Heart left ventricle (tissue), 16 donors: Measurements from ENCODE around the gene U2SURP. TPM values are rescaled to one million over a fixed set of nuclear protein-coding genes. Genes with fewer than 3 reads are reported as not detected.
"Not testable (repeated sequence)": the region's sequence is repeated elsewhere in the genome, so short reads cannot be mapped to it uniquely, and the experiment has no call there.

ENCODE experiments used
- ATAC-seq, 4 donors: fragments of 200-7000 bp; cut with Tn5 transposase; one replicate each; pipeline ENCODE4 v1.9.1; 2020 to 2022; ENCODE audit warnings: moderate library complexity in 4 of 4, mild to moderate bottlenecking in 3 of 4, moderate number of reproducible peaks in 1 of 4
- DNase-seq, 5 donors: peaks; one replicate each; pipeline ENCODE4 v3.0.0-alpha.2; 2020
- H3K27ac ChIP-seq, 12 donors: fragments of 200-600 bp; sonication (generic) in 4 of 12; one replicate each; pipeline versions ENCODE4 v1.5.0 to v1.8.0; 2016 to 2022; ENCODE audit warnings: mild to moderate bottlenecking in 2 of 12
- H3K27me3 ChIP-seq, 9 donors: fragments of 200-600 bp; sonication (generic) in 2 of 9; one replicate each; pipeline versions ENCODE4 v1.5.1 to v1.8.0; 2016 to 2022; ENCODE audit warnings: mild to moderate bottlenecking in 3 of 9
- H3K36me3 ChIP-seq, 9 donors: fragments of 200-600 bp; sonication (generic) in 2 of 9; one replicate each; pipeline versions ENCODE4 v1.5.0 to v1.8.0; 2018 to 2022; ENCODE audit warnings: mild to moderate bottlenecking in 2 of 9
- H3K4me1 ChIP-seq, 12 donors: fragments of 200-600 bp; sonication (generic) in 4 of 12; one replicate each; pipeline versions ENCODE4 v1.5.0 to v1.8.0; 2016 to 2022; ENCODE audit warnings: mild to moderate bottlenecking in 3 of 12
- H3K4me3 ChIP-seq, 12 donors: fragments of 200-600 bp; sonication (generic) in 4 of 12; one replicate each; pipeline versions ENCODE4 v1.5.0 to v1.8.0; 2017 to 2022; ENCODE audit warnings: mild to moderate bottlenecking in 9 of 12, moderate library complexity in 4 of 12
- H3K9me3 ChIP-seq, 12 donors: fragments of 200-600 bp; sonication (generic) in 4 of 12; one replicate each; pipeline versions ENCODE4 v1.5.0 to v1.8.0; 2016 to 2022; ENCODE audit warnings: mild to moderate bottlenecking in 1 of 12
- POLR2A ChIP-seq, 2 donors: fragments of 450-650 bp; IDR thresholded peaks; one replicate each; pipeline ENCODE4 v1.6.1; 2017; ENCODE audit warnings: antibody characterized with exemption in 2 of 2, mild to moderate bottlenecking in 2 of 2, moderate library complexity in 2 of 2
- WGBS, 4 donors: extraction: QIAGEN DNeasy Blood & Tissue Kit in 2 of 4; methylation state at CpG; one replicate each; pipeline versions ENCODE4 v1.1.5 to v1.1.7; 2013 to 2018; 5-methylcytosine and 5-hydroxymethylcytosine counted together
- intact Hi-C, 10 donors: fragments of 100-400 bp; cut with DNase I; formaldehyde crosslinking; loops; one replicate each; pipeline versions ENCODE4 v1.11.1 to v1.14.2; 2022
- polyA plus RNA-seq, 2 donors: library from polyadenylated mRNA; stranded (reverse); fragments of 200-250 nt; gene quantifications; one replicate each; pipeline ENCODE4 v1.2.3, GENCODE V29; 2013
- total RNA-seq, 9 donors: library from RNA; depleted of rRNA in 2 of 9; stranded (reverse); fragments of >200 nt in 2 of 9; fragmentation: NEBNext Ultra II Directional in 3 of 9; extraction: Animal tissue kit (Norgen Biotek cat#: 25700) in 3 of 9; gene quantifications; one replicate each; pipeline versions ENCODE4 v1.1.0 to v1.2.4, GENCODE V29; 2016 to 2023
- TF ChIP-seq, protein P1 (sequence below), 12 donors: fragments of 200-600 bp; sonication (generic) in 4 of 12; IDR thresholded peaks; one replicate each; pipeline versions ENCODE4 v1.5.0 to v1.8.0; 2018 to 2022; ENCODE audit warnings: antibody characterized with exemption in 12 of 12, mild to moderate bottlenecking in 5 of 12
- donor health status: ischemic (EF 13 %, LVEDD 7.1; RV severe dilation, severe dysfunction).
- donor health status: healthy with polysubstance abuse.
- donor health status: DM: no; HTN: yes; CAD: no.
- donor health status: DM: no; HTN: no; CAD: no.
- donor health status: ischemic (EF 25% LVEDD 6.9; RV normal size, moderate dysfunction).
- donor health status: ischemic (EF 25% LVEDD 5.7; RV mildly dilated, moderate dysfunction).
- donor health status: healthy.
- donor health status: DM: yes; HTN: yes; CAD: no.
- donor health status: ischemic (EF 35%, LVEDD 5.7; RV mildly dilated, moderate dysfunction).
- donor health status: nonischemic (EF 11% LVEDD 7.7; RV severe dilation, severe dysfunction).
- donor health status: DM: yes; HTN: yes; CAD: no.
- donor health status: PGD.
- donor health status: ischemic (EF 29% LVEDD 5.4; RV normal size, mild dysfunction).
- donor health status: nonischemic (EF 23%, LVEDD 6.1; RV moderate dilation, normal function).

Gene U2SURP
- total and polyA plus RNA-seq, 11 donors = 17.4 to 42.0 (median 33.1) TPM

- Histone ChIP-seq H3K9me3 (no peaks in the 10 kb centered on the region), H3K36me3 (peaks cover 0 to 98% (median 82%) of the 10 kb centered on the region in 9 donors), H3K4me1 (peaks cover 0 to 9% (median 0%) of the 10 kb centered on the region in 12 donors), H3K4me3 (no peak overlapping the region), H3K27ac (no peak overlapping the region), H3K27me3 (no peaks in the 10 kb centered on the region)
- no peak for ATAC-seq
- DNase-seq = no peak
- TF ChIP-seq POLR2A (IDR thresholded peaks at IDR 0.05) = no peak
- TF ChIP-seq, protein P1, sequence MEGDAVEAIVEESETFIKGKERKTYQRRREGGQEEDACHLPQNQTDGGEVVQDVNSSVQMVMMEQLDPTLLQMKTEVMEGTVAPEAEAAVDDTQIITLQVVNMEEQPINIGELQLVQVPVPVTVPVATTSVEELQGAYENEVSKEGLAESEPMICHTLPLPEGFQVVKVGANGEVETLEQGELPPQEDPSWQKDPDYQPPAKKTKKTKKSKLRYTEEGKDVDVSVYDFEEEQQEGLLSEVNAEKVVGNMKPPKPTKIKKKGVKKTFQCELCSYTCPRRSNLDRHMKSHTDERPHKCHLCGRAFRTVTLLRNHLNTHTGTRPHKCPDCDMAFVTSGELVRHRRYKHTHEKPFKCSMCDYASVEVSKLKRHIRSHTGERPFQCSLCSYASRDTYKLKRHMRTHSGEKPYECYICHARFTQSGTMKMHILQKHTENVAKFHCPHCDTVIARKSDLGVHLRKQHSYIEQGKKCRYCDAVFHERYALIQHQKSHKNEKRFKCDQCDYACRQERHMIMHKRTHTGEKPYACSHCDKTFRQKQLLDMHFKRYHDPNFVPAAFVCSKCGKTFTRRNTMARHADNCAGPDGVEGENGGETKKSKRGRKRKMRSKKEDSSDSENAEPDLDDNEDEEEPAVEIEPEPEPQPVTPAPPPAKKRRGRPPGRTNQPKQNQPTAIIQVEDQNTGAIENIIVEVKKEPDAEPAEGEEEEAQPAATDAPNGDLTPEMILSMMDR (IDR thresholded peaks at IDR 0.05) = peak in 11 of 12 donors; percentile 7 to 49 (median 29)
- intact Hi-C loops = loop anchor here in 1 of 10 donors (10.0 kb wide), 1 partner anchor 604 kb away; no protein-coding TSS in a partner anchor
- WGBS, 4 donors = 76 to 86% (median 82%) methylated on average over 3 of the region's 3 CpGs
Observed at GRCh38 chr3:143040261-143040879, 39.0 kb downstream of the U2SURP start.

DNA sequence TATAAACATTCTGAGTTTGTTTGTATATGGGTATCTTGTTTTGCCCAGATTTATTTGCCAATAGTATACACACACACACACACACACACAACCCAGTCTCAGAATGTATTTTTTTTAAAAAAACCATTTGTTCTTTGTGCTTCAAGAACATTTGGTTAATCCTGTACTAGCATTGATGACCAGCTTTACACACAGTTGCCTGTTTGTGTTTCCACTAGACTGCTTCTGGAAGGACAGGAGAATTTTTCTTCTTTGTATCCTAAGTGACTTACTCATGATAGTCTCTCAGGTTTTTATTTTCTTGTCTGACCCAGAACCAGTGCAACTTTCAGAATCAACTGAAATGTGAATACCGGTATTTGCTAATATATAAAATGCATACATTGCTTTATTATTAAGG is 40.5 kb downstream of the U2SURP start:
- peaks cover 0 to 87% (median 74%) of the 10 kb centered on the region in 9 donors for H3K36me3 ChIP-seq
- no peaks in the 10 kb centered on the region for H3K27me3 ChIP-seq
- no peak overlapping the region for H3K4me3 ChIP-seq
- DNase-seq (no peak), ATAC-seq (no peak)
- intact Hi-C loops = loop anchor here in 1 of 10 donors (10.0 kb wide), 1 partner anchor 603 kb away; no protein-coding TSS in a partner anchor
- H3K9me3 ChIP-seq = no peaks in the 10 kb centered on the region
- no peak overlapping the region for H3K27ac ChIP-seq
- peaks cover 0 to 8% (median 0%) of the 10 kb centered on the region in 12 donors for H3K4me1 ChIP-seq
- 92 to 97% (median 95%) methylated on average over 1 of the region's 1 CpG for WGBS, 4 donors
- TF ChIP-seq, protein P1 (IDR thresholded peaks at IDR 0.05) = no peak
- TF ChIP-seq POLR2A (IDR thresholded peaks at IDR 0.05) = no peak

DNA sequence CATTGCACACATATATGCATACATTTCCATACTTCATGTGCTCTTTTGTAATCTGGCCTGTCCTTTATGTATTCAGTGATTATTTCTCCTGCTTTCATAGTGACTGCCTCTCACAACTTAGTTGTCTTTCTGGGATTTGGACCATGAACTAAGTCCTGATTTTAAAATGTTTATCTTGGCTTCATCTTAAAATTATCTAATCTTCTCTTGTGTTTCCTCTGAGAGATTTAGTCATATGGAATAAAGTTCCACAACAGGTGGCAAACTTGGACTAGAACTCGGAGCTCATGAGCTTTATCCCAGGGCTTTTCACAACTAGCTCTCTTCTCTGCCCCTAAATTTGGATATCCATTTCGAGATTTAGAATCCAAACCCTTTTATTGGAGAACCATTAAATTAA is 44.3 kb downstream of the U2SURP start:
- Histone ChIP-seq H3K36me3 (peaks cover 0 to 78% (median 64%) of the 10 kb centered on the region in 9 donors), H3K4me1 (peaks cover 0 to 8% (median 0%) of the 10 kb centered on the region in 12 donors), H3K4me3 (no peak overlapping the region), H3K27ac (no peak overlapping the region), H3K9me3 (no peaks in the 10 kb centered on the region), H3K27me3 (no peaks in the 10 kb centered on the region)
- ATAC-seq (peak in 1 of 4 donors; percentile 61), DNase-seq (no peak)
- intact Hi-C loops = loop anchor here in 1 of 10 donors (10.0 kb wide), 1 partner anchor 599 kb away; no protein-coding TSS in a partner anchor
- WGBS, 4 donors = 74 to 86% (median 77%) methylated on average over 2 of the region's 2 CpGs
- no peak for TF ChIP-seq POLR2A (IDR thresholded peaks at IDR 0.05)
- TF ChIP-seq, protein P1 (IDR thresholded peaks at IDR 0.05) = no peak

DNA sequence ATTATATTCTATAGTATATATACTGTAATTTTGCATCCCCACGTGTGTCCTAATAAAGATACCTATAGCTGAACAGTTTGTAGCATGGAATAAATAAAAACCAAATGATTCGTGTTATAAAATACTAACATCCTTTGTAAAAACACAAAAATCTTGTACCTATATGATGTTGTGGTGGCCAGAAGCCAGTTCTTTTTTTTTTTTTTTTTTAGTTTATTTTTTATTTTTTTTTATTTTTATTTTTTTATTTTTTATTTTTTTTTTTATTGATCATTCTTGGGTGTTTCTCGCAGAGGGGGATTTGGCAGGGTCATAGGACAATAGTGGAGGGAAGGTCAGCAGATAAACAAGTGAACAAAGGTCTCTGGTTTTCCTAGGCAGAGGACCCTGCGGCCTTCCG is 44.7 kb downstream of the U2SURP start:
- H3K4me3 ChIP-seq, ATAC-seq, H3K4me1 ChIP-seq, H3K27me3 ChIP-seq, H3K27ac ChIP-seq, DNase-seq, H3K9me3 ChIP-seq: not testable (repeated sequence)
- H3K36me3 ChIP-seq = peaks cover 0 to 80% (median 68%) of the 10 kb centered on the region in 9 donors
- intact Hi-C loops = loop anchor here in 1 of 10 donors (10.0 kb wide), 1 partner anchor 599 kb away; no protein-coding TSS in a partner anchor
- 87 to 96% (median 94%) methylated on average over 5 of the region's 5 CpGs for WGBS, 4 donors
